GM12865 (cell line): ENCODE measurements around the gene DAPK1.

Experiments used
- DNase-seq: peaks from one replicate; pipeline ENCODE4 v3.0.0; 2010; ENCODE audit warnings: low read depth
- H3K4me3 ChIP-seq: 2 replicates; pipeline ENCODE4 v1.5.1; 2011; ENCODE audit warnings: mild to moderate bottlenecking, low read depth, low read length, control low read depth
- CTCF ChIP-seq: IDR thresholded peaks from 2 replicates; pipeline ENCODE4 v1.5.1; 2011; ENCODE audit warnings: low read length, control low read depth, low read depth, inconsistent platforms; ENCODE audit not compliant: insufficient read depth; ENCODE audit errors: missing control alignments

DAPK1 gene

GRCh38 chr9:87685441-87685840 lies 187.8 kb downstream of the DAPK1 start:
- TF ChIP-seq CTCF = no peak

GRCh38 chr9:87685871-87686519 lies 188.3 kb downstream of the DAPK1 start:
- no peak for DNase-seq
- H3K4me3 ChIP-seq = no peak overlapping the region
- TF ChIP-seq CTCF = no peak

More at GRCh38 chr9:87685441-87685840, 187.8 kb downstream of the DAPK1 start:
- H3K4me3 ChIP-seq = no peak overlapping the region
- DNase-seq = no peak

- no peak overlapping the region for H3K4me3 ChIP-seq
- TF ChIP-seq CTCF = no peak
- DNase-seq = no peak
These were observed 188.9 kb downstream of the DAPK1 start for GRCh38 chr9:87686520-87687090.

GRCh38 chr9:87687207-87687606 lies 189.5 kb downstream of the DAPK1 start:
- no peak for DNase-seq
- no peak for TF ChIP-seq CTCF
- H3K4me3 ChIP-seq = no peak overlapping the region

- H3K4me3 ChIP-seq = no peak overlapping the region
- no peak for DNase-seq
- TF ChIP-seq CTCF = no peak
These were observed 196.6 kb downstream of the DAPK1 start for GRCh38 chr9:87694236-87694755.

- no peak for DNase-seq
- no peak overlapping the region for H3K4me3 ChIP-seq
- no peak for TF ChIP-seq CTCF
These were observed 197.9 kb downstream of the DAPK1 start for GRCh38 chr9:87695523-87695922.

GRCh38 chr9:87696641-87697040 lies 199.0 kb downstream of the DAPK1 start:
- no peak for TF ChIP-seq CTCF
- DNase-seq = no peak
- no peak overlapping the region for H3K4me3 ChIP-seq
